A549 (cell line): ENCODE results near the gene HIVEP1. TPM values are rescaled to one million over a fixed set of nuclear protein-coding genes. Genes with fewer than 3 reads are reported as not detected.

Source experiments
- ATAC-seq, 2 experiments: fragments of 200-7000 bp in 1 of 2; fragments of >200 bp in 1 of 2; cut with Nextera tagmentation in 1 of 2; cut with Tn5 transposase in 1 of 2; 3 replicates each; pipeline versions ENCODE4 v1.8.0 to v1.9.1; 2018 to 2020; ENCODE audit warnings: mild to moderate bottlenecking in 1 of 2, moderate library complexity in 1 of 2
- CTCF ChIA-PET: fragments of 300-600 bp; sonication (Branson Sonifier 250); formaldehyde crosslinking; extraction: SDS; loops from one replicate; lab custom pipeline; 2021; ENCODE audit warnings: antibody characterized with exemption, inconsistent platforms; lab: Yijun Ruan, JAX
- POLR2A ChIA-PET: fragments of 350-600 bp; formaldehyde crosslinking; extraction: SDS; loops from one replicate; lab custom pipeline; 2021; ENCODE audit warnings: antibody characterized with exemption, inconsistent platforms; lab: Yijun Ruan, JAX
- DNase-seq, 2 experiments: peaks; one replicate each; pipeline versions ENCODE4 v3.0.0 to v3.0.0-alpha.2; 2011 to 2016; ENCODE audit warnings: low read depth in 1 of 2, low spot score in 1 of 2
- FAIRE-seq: peaks from 2 replicates; lab custom pipeline; 2011; peaks lifted over from hg19 to GRCh38; lab: Jason Lieb, UNC
- H3K27ac ChIP-seq, 2 experiments: fragments of >200 bp; sonication (Bioruptor Twin); formaldehyde crosslinking; 3 replicates each; pipeline ENCODE4 v1.5.1; 2016 to 2017
- H3K4me1 ChIP-seq: fragments of >200 bp; sonication (Bioruptor Twin); formaldehyde crosslinking; 3 replicates; pipeline ENCODE4 v1.6.1; 2016
- H3K4me2 ChIP-seq: fragments of >200 bp; sonication (Bioruptor Twin); formaldehyde crosslinking; 3 replicates; pipeline ENCODE4 v1.6.1; 2016
- H3K4me3 ChIP-seq: fragments of >200 bp; sonication (Bioruptor Twin); formaldehyde crosslinking; 3 replicates; pipeline ENCODE4 v1.5.1; 2016
- H3K9me3 ChIP-seq: fragments of >200 bp; sonication (Bioruptor Twin); formaldehyde crosslinking; 3 replicates; pipeline ENCODE4 v1.6.1; 2016
- BHLHE40 ChIP-seq: IDR thresholded peaks from 2 replicates; pipeline ENCODE4 v1.6.1; 2012; ENCODE audit warnings: low read depth, low read length, inconsistent platforms
- CBX2 ChIP-seq: fragments of 200-600 bp; sonication (generic); IDR thresholded peaks from 2 replicates; pipeline ENCODE4 v1.6.1; 2016; ENCODE audit warnings: low read depth, mild to moderate bottlenecking, borderline replicate concordance
- CBX8 ChIP-seq: fragments of 200-600 bp; sonication (generic); IDR thresholded peaks from 2 replicates; pipeline ENCODE4 v1.6.1; 2016
- CHD2 ChIP-seq: fragments of 150-350 bp; IDR thresholded peaks from 2 replicates; pipeline ENCODE4 v1.6.1; 2014; ENCODE audit warnings: low read length; ENCODE audit not compliant: partially characterized antibody
- CHD4 ChIP-seq: fragments of 200-600 bp; sonication (generic); IDR thresholded peaks from 2 replicates; pipeline ENCODE4 v1.6.1; 2016; ENCODE audit warnings: antibody characterized with exemption, mild to moderate bottlenecking, borderline replicate concordance
- CTCF ChIP-seq: fragments of >200 bp; sonication (Bioruptor Twin); formaldehyde crosslinking; IDR thresholded peaks from 3 replicates; pipeline ENCODE4 v1.5.1; 2016
- EHF ChIP-seq: fragments of 250-450 bp; sonication (Bioruptor Pico); IDR thresholded peaks from 2 replicates; pipeline ENCODE4 v1.5.0; 2020; ENCODE audit warnings: mild to moderate bottlenecking
- ELK1 ChIP-seq: fragments of 150-350 bp; IDR thresholded peaks from 2 replicates; pipeline ENCODE4 v1.6.1; 2014; ENCODE audit warnings: low read depth, mild to moderate bottlenecking, low read length
- EP300 ChIP-seq, 2 experiments: fragments of >200 bp; sonication (Bioruptor Twin); formaldehyde crosslinking; IDR thresholded peaks; 2 replicates in 1 of 2; 3 replicates in 1 of 2; pipeline ENCODE4 v1.6.1; 2016 to 2017
- ESRRA ChIP-seq: fragments of 150-350 bp; IDR thresholded peaks from 2 replicates; pipeline ENCODE4 v1.6.1; 2014; ENCODE audit warnings: mild to moderate bottlenecking, low read length, borderline replicate concordance
- GATA3 ChIP-seq: IDR thresholded peaks from 2 replicates; pipeline ENCODE4 v1.6.1; 2012; ENCODE audit warnings: borderline replicate concordance
- HDAC2 ChIP-seq: fragments of 200-600 bp; sonication (generic); IDR thresholded peaks from 2 replicates; pipeline ENCODE4 v1.6.1; 2016
- HEYL ChIP-seq: fragments of 250-450 bp; sonication (Bioruptor Pico); IDR thresholded peaks from 2 replicates; pipeline ENCODE4 v1.8.0; 2021; ENCODE audit warnings: mild to moderate bottlenecking, moderate library complexity
- JUN ChIP-seq, 2 experiments: fragments of >200 bp; sonication (Bioruptor Twin); formaldehyde crosslinking; IDR thresholded peaks; 2 replicates in 1 of 2; 3 replicates in 1 of 2; pipeline ENCODE4 v1.6.1; 2016 to 2017
- KDM1A ChIP-seq: fragments of 200-600 bp; sonication (generic); IDR thresholded peaks from 2 replicates; pipeline ENCODE4 v1.6.1; 2016; ENCODE audit warnings: low read depth, mild to moderate bottlenecking
- KDM5A ChIP-seq: fragments of 200-600 bp; sonication (generic); IDR thresholded peaks from 2 replicates; pipeline ENCODE4 v1.6.1; 2016; ENCODE audit warnings: antibody characterized with exemption, mild to moderate bottlenecking
- MAFK ChIP-seq: fragments of 450-650 bp; IDR thresholded peaks from 2 replicates; pipeline ENCODE4 v1.6.1; 2014; ENCODE audit not compliant: partially characterized antibody
- MYC ChIP-seq: IDR thresholded peaks from 2 replicates; pipeline ENCODE4 v1.6.1; 2012; ENCODE audit warnings: mild to moderate bottlenecking, inconsistent platforms, low read length, improper control_type of control experiment, borderline replicate concordance
- NFE2L2 ChIP-seq: fragments of 150-350 bp; conservative IDR thresholded peaks from 2 replicates; pipeline ENCODE4 v1.6.1; 2014; ENCODE audit warnings: low read length
- PHF8 ChIP-seq: fragments of 200-600 bp; sonication (generic); IDR thresholded peaks from 2 replicates; pipeline ENCODE4 v1.6.1; 2016; ENCODE audit warnings: low read depth, mild to moderate bottlenecking, antibody characterized with exemption, moderate library complexity, borderline replicate concordance
- POLR2A ChIP-seq: IDR thresholded peaks from 2 replicates; pipeline ENCODE4 v1.6.1; 2012; ENCODE audit warnings: mild to moderate bottlenecking, low read length
- POLR2AphosphoS2 ChIP-seq: conservative IDR thresholded peaks from 2 replicates; pipeline ENCODE4 v1.6.1; 2012; ENCODE audit warnings: low read length, improper control_type of control experiment, inconsistent platforms
- RAD21 ChIP-seq, 2 experiments: fragments of >200 bp in 1 of 2; sonication (Bioruptor Twin) in 1 of 2; formaldehyde crosslinking in 1 of 2; IDR thresholded peaks in 1 of 2; conservative IDR thresholded peaks in 1 of 2; 2 replicates in 1 of 2; 3 replicates in 1 of 2; pipeline ENCODE4 v1.6.1; 2012 to 2018; ENCODE audit warnings: inconsistent platforms in 1 of 2
- SREBF2 ChIP-seq: fragments of 450-650 bp; IDR thresholded peaks from 2 replicates; pipeline ENCODE4 v1.6.1; 2014; ENCODE audit warnings: mild to moderate bottlenecking, moderate library complexity
- TP53 ChIP-seq: fragments of 250-450 bp; sonication (Bioruptor Pico); IDR thresholded peaks from 2 replicates; pipeline ENCODE4 v1.5.0; 2021; ENCODE audit warnings: mild to moderate bottlenecking, moderate library complexity
- USF2 ChIP-seq: fragments of 450-650 bp; IDR thresholded peaks from 2 replicates; pipeline ENCODE4 v1.6.1; 2014; ENCODE audit warnings: antibody characterized with exemption
- ZC3H11A ChIP-seq: fragments of 450-650 bp; IDR thresholded peaks from 2 replicates; pipeline ENCODE4 v1.6.1; 2014; ENCODE audit warnings: antibody characterized with exemption, mild to moderate bottlenecking
- ZFP36 ChIP-seq: fragments of 450-650 bp; IDR thresholded peaks from 2 replicates; pipeline ENCODE4 v1.6.1; 2014; ENCODE audit warnings: borderline replicate concordance; ENCODE audit not compliant: partially characterized antibody
- WGBS: methylation state at CpG from one replicate; pipeline ENCODE4 v1.1.6; 2017; ENCODE audit errors: missing lambda C conversion rate; 5-methylcytosine and 5-hydroxymethylcytosine counted together
- polyA plus RNA-seq, 4 experiments: library from polyadenylated mRNA; depleted of rRNA in 3 of 4; stranded (reverse); fragments of >200 nt; fragmentation: RNase III in 1 of 4; extraction: RNeasy Plus Mini Kit Qiagen cat#74134 plus additional on column Dnase treatment in 1 of 4; gene quantifications; 2 replicates in 3 of 4; 3 replicates in 1 of 4; pipeline ENCODE4 v1.2.3, GENCODE V29; 2011 to 2017

HIVEP1 gene
- polyA plus RNA-seq, 2 of the 4 experiments (the other 2 are of a cell fraction) = 5.8 to 10.5 TPM

- Histone ChIP-seq H3K9me3 (no peaks in the 10 kb centered on the region), H3K4me3 (no peak overlapping the region), H3K4me1 (no peaks in the 10 kb centered on the region), H3K27ac (no peak overlapping the region)
- no peak for DNase-seq
- WGBS = 87% methylated on average over 5 of the region's 5 CpGs
- ATAC-seq = no peak
- CTCF ChIA-PET = no interaction called here
- POLR2A ChIA-PET = no interaction called here
- no peak for FAIRE-seq
- TF ChIP-seq HDAC2 = no peak
- no peak for TF ChIP-seq CHD2
- TF ChIP-seq GATA3 = no peak
- TF ChIP-seq PHF8 = no peak
- no peak for TF ChIP-seq KDM1A
- TF ChIP-seq ZFP36 = no peak
- TF ChIP-seq EP300 (IDR thresholded peaks at IDR 0.05) = no peak
- TF ChIP-seq KDM5A = no peak
- no peak for TF ChIP-seq RAD21 (conservative IDR thresholded peaks at IDR 0.05 in 1 of 2, IDR thresholded peaks at IDR 0.05 in 1 of 2)
- TF ChIP-seq POLR2A = no peak
- TF ChIP-seq BHLHE40 = no peak
- no peak for TF ChIP-seq ZC3H11A
- TF ChIP-seq CTCF = no peak
- TF ChIP-seq ESRRA = no peak
- TF ChIP-seq USF2 = no peak
- TF ChIP-seq MAFK = no peak
- no peak for TF ChIP-seq HEYL (CRISPR knock-in tag)
- TF ChIP-seq, all 56 proteins: peak for 0
- H3K4me2 ChIP-seq = no peak overlapping the region
Measured at GRCh38 chr6:12182676-12183075, 170.6 kb downstream of the HIVEP1 start.

- TF ChIP-seq MYC (no peak), CBX8 (no peak), ELK1 (no peak), CHD4 (no peak), RAD21 (conservative IDR thresholded peaks at IDR 0.05 in 1 of 2, IDR thresholded peaks at IDR 0.05 in 1 of 2) (no peak)
- DNase-seq (no peak), FAIRE-seq (no peak), ATAC-seq (no peak)
- H3K4me1 ChIP-seq = no peaks in the 10 kb centered on the region
- no peak overlapping the region for H3K27ac ChIP-seq
- H3K4me3 ChIP-seq = no peak overlapping the region
- H3K4me2 ChIP-seq = no peak overlapping the region
- WGBS = 90% methylated on average over 6 of the region's 6 CpGs
- POLR2A ChIA-PET = no interaction called here
- CTCF ChIA-PET = no interaction called here
- H3K9me3 ChIP-seq = no peaks in the 10 kb centered on the region
Measured at GRCh38 chr6:12185081-12185673, 173.1 kb downstream of the HIVEP1 start.

- no peak for FAIRE-seq
- Histone ChIP-seq H3K4me1 (no peaks in the 10 kb centered on the region), H3K27ac (no peak overlapping the region), H3K4me2 (no peak overlapping the region), H3K4me3 (no peak overlapping the region), H3K9me3 (no peaks in the 10 kb centered on the region)
- TF ChIP-seq ZFP36 (no peak), POLR2AphosphoS2 (no peak), EHF (CRISPR knock-in tag) (no peak), KDM5A (no peak), MYC (no peak), CBX2 (no peak), SREBF2 (no peak), HDAC2 (no peak), NFE2L2 (no peak), CBX8 (no peak), TP53 (CRISPR knock-in tag) (no peak), BHLHE40 (no peak), JUN (IDR thresholded peaks at IDR 0.05) (no peak), ESRRA (no peak)
- DNase-seq = no peak
- ChIA-PET CTCF (no interaction called here), POLR2A (no interaction called here)
- 69% methylated on average over 4 of the region's 4 CpGs for WGBS
- ATAC-seq = no peak
Measured at GRCh38 chr6:12186528-12186927, 174.4 kb downstream of the HIVEP1 start.
